GM19099 (cell line): ENCODE measurements around the gene CACNB2.

Source experiments
- POLR2A ChIP-seq: IDR thresholded peaks from 3 replicates; pipeline ENCODE4 v1.6.1; 2011; ENCODE audit warnings: low read depth; ENCODE audit not compliant: insufficient read length; ENCODE audit errors: extremely low read depth

CACNB2 gene

GRCh38 chr10:18404530-18404929, 264.3 kb downstream of the CACNB2 start:
- no peak for TF ChIP-seq POLR2A

DNA sequence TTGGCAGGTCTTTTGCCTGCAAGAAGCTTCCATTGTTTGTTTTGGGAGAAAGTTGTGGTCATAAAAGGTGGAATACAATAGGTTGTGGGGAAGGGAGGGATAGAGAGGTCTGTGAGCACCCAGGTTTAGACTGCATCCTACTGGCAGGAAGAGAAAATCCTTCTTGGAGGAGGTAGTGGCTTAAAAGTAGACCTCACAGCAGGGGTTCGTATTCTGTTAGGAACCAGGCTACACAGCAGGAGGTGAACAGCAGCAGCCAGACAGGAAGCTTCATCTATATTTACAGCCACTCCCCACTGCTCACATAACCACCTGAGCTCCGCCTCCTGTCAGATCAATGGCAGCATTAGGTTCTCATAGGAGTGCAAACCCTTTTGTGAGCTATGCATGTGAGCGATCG, 265.9 kb downstream of the CACNB2 start:
- no peak for TF ChIP-seq POLR2A

DNA sequence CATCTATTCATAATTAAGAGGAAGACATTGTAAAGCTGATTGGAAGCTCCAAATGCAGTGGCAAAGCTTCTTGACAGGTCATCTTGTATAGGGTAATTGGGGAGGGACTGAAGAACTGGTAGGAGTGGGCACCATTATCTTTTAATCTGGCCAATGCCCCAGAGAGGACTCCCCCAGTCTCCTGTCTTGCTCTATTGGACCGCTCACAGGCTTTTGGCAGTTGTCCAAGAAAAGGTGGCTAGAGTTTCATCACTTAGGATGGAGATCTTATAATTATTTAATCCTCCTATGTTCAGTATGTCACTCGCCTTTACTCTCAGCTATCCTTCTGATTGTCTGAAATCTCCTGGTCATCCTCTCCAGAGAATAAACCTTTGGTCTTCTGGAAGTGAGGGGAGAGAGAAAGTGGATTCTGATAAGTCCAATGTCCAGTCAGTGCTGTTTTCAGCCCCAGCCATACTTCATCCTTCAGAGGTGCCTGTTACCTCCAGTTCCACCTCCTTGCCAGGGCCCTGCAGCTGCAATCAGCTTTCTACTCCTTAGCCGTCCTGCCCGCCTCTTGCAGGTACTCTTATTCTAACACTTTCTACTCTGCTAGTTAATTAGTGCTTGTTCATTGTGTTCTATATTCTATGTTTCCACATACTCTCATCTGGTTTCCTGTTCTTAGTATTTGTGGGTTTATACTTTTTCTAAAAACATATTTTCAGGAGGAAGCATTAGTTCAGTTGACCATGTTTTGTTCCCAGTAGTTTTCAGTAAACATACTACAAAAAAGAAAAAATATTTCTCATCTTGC, 269.6 kb downstream of the CACNB2 start:
- no peak for TF ChIP-seq POLR2A

GRCh38 chr10:18414061-18414460, 273.8 kb downstream of the CACNB2 start:
- no peak for TF ChIP-seq POLR2A

DNA sequence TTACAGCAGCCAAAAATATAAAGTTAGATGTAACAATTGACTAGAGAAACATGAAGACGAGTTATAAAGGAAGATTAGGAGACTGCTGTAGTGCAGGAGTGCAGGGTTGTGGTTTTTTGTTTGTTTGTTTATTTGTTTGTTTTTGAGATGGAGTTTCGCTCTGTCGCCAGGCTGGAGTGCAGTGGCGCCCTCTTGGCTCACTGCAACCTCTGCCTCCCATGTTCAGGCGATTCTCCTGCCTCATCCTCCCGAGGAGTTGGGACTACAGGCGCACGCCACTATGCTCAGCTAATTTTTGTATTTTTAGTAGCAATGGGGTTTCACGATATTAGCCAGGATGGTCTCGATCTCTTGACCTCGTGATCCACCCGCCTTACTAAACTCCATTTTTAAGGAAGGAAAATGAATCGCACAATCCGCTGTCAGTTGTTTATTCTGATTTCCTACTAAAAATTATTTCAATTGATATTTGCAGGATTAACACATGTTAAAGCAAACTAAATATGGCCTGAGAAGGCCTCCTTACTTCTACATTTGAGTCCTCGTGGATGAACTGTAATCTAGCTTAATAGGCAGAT, 277.8 kb downstream of the CACNB2 start:
- TF ChIP-seq POLR2A: no peak

- no peak for TF ChIP-seq POLR2A
Observed at GRCh38 chr10:18418541-18419215, 278.5 kb downstream of the CACNB2 start.

- TF ChIP-seq POLR2A: no peak
Observed at GRCh38 chr10:18419945-18420344, 279.7 kb downstream of the CACNB2 start.

DNA sequence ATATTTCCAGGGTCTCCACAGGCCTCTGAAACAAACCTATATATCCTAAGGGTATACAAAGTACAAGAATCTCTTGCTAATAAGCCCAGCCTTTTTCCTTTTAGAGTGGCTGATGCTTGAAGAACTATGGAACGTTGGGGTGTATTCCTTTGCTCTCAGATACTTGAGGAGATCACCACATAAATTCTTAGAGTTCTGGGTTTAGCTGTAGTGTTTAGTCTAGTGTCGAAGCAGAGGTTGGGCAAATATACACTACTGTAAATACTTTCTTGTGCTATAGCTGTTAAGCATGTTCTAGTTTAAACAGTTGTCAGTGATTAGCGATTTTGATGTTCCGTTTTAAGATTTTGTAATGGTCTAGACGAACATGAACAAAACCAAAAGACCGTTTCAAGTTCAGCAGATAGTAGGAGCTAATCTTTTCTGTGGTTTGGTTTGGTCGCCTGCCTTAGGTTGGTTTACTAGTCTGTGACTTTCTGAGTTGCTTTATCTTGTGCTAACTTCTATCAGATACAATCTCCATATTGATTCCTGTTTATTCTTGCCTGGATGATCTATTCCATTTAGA, 281.6 kb downstream of the CACNB2 start:
- no peak for TF ChIP-seq POLR2A

DNA sequence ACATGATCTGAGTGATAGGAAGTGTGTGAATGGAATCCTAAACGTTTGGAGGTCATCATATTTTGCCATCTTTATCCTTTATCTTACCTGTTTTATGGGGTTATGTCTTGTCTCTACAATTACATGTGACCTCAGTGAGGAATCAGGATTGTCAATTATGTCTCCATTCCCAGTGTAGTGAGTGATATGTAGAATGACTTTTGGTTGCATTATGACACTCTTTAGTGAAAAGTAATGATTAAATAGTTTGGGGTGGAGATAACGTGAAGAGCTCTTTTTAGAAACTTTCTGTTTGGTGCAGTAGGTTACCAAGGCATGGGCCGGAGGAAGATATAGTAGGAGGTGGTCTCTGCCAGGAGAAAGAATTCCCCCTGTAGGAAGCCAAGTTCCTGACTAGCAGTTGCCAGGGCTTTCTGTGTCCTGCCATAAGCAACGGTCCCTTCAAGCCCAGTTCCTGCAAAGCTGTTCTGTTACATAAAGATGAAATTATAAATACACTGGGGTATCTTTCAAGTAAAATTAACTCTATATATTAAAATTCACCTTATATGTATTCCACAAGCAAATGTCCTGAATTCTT, 282.9 kb downstream of the CACNB2 start:
- TF ChIP-seq POLR2A: no peak

DNA sequence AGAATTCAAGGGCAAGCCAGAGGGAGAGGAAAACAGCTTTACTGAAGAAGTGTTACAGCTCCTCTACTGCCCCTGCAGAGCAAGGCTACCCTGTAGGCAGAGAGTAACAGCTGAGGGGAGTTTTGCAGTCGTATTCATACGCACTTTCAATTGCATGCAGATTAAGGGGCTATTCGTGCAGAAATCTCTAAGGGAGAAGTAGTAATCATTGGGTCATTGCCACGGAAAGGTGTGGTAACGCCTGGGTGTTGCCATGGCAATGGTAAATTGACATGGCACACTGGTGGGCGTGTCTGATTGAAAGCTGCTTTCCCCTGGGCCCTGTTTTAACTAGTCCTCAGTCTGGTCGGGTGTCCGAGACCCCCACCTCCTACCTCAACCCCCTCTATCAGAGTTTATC, 284.0 kb downstream of the CACNB2 start:
- TF ChIP-seq POLR2A: no peak

DNA sequence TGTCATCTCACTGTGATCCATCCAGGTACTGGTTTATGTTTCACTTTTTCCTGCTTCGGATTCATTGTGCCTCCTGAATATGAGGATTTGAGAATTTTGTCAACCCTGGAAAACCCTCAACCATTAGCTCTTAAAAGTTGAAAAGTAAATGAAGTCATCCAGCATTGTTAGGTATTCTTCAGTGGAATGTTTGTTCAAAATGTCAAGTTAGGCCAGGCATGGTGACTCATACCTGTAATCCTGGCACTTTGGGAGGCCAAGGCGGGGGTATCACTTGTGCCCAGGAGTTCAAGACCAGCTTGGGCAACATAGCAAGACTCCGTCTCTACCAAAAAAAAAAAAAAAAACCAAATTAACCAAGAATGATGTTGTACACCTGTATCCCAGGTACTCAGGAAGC, 289.1 kb downstream of the CACNB2 start:
- TF ChIP-seq POLR2A: no peak

DNA sequence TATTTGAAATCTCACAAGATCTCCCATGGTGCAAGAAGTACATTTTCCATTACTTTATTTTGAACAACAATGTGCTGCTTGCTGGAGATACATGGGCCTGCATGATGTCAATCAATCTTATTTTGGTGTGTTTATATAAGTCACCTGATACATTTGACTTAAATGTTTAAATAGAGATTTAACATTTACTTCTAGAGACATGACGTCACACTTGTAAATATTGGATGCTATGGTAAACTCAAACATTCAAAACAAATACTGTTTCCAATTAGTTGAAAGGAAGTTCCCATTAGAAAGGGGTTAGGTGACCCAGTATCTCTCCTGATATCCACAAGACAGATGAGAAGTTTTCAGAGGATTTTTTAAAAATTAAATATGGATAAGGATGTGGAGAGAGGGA, 296.7 kb downstream of the CACNB2 start:
- TF ChIP-seq POLR2A: no peak

DNA sequence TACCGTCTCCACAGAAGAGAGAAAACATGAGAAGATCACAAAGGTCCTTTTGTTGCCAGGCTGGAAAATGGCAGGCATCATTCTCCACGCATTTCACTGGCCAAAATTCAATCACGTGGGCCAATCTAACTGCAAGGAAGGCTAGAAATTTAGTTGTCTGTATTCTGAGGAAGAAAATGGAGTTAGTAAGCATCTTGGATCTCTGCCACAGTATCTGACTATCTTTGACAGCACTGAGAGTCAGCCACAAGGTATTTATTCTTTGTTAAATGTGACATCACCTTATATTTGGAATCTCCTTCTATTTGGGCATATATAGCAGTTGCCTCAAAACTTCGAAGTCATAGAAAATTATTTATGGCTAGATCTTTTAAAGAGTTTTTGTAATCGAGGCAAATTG, 297.3 kb downstream of the CACNB2 start:
- no peak for TF ChIP-seq POLR2A

- TF ChIP-seq POLR2A: no peak
Observed at GRCh38 chr10:18438361-18439126, 298.3 kb downstream of the CACNB2 start.

DNA sequence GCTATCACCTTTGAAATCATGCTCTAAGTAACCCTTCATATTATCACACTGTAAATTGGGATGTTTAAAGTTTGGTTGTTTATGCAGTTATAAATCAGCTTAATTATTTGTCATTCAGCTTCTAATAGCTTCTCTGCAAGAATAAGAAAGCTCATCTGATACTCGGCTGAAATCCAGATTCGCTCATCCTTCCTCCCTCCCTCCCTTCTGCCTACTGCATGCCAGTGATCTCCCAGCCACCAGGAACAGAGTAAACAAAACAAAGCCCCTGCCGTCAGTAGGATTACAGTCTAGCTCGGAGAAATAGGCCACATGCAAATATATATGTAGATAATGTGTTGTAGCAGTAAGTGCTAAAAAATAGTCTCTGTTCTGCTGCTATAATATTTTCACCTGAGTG, 299.4 kb downstream of the CACNB2 start:
- no peak for TF ChIP-seq POLR2A

- no peak for TF ChIP-seq POLR2A
Observed at GRCh38 chr10:18446205-18446604, 306.0 kb downstream of the CACNB2 start.
